GM19099 (cell line): Measurements from ENCODE around the gene H3-3A.

ENCODE experiments used
- POLR2A ChIP-seq: IDR thresholded peaks from 3 replicates; pipeline ENCODE4 v1.6.1; 2011; ENCODE audit warnings: low read depth; ENCODE audit not compliant: insufficient read length; ENCODE audit errors: extremely low read depth

The H3-3A gene

GRCh38 chr1:226094451-226094850, 31.9 kb downstream of the H3-3A start:
- no peak for TF ChIP-seq POLR2A

GRCh38 chr1:226095286-226095685, 32.8 kb downstream of the H3-3A start:
- no peak for TF ChIP-seq POLR2A

- no peak for TF ChIP-seq POLR2A
Measured at GRCh38 chr1:226097866-226098625, 35.5 kb downstream of the H3-3A start.

GRCh38 chr1:226098870-226099835, 36.6 kb downstream of the H3-3A start:
- no peak for TF ChIP-seq POLR2A

- no peak for TF ChIP-seq POLR2A
Measured at GRCh38 chr1:226100436-226101391, 38.2 kb downstream of the H3-3A start.

GRCh38 chr1:226104671-226105121, 42.2 kb downstream of the H3-3A start:
- no peak for TF ChIP-seq POLR2A

GRCh38 chr1:226107471-226108460, 45.2 kb downstream of the H3-3A start:
- TF ChIP-seq POLR2A = no peak

- TF ChIP-seq POLR2A = no peak
Measured at GRCh38 chr1:226108935-226109828, 46.7 kb downstream of the H3-3A start.

- TF ChIP-seq POLR2A = peak; percentile 53
Measured at GRCh38 chr1:226109829-226110248, 47.3 kb downstream of the H3-3A start.

GRCh38 chr1:226110249-226111097, 48.0 kb downstream of the H3-3A start:
- TF ChIP-seq POLR2A = peak; percentile 87

- TF ChIP-seq POLR2A = no peak
Measured at GRCh38 chr1:226111098-226111882, 48.8 kb downstream of the H3-3A start.

- no peak for TF ChIP-seq POLR2A
Measured at GRCh38 chr1:226111883-226112261, 49.4 kb downstream of the H3-3A start.
